ENCODE measurements around the gene SMAD6.

GRCh38 chr15:66830358-66830757 is 128.3 kb downstream of the SMAD6 start:
- no peak for TF ChIP-seq CTCF (IDR thresholded peaks at IDR 0.05)
- no peak for TF ChIP-seq EZH2 (IDR thresholded peaks at IDR 0.05; ENCODE audit: borderline replicate concordance, insufficient read depth, low read depth, low read length, poor library complexity, severe bottlenecking)
